Neuron (in vitro differentiated cells): ENCODE data around the gene MYMX.
"Not testable (repeated sequence)": the region's sequence is repeated elsewhere in the genome, so short reads cannot be mapped to it uniquely, and the experiment has no call there.

Experiments
- H2AFZ ChIP-seq: one replicate; pipeline ENCODE4 v1.6.1; 2013; ENCODE audit warnings: low read depth, mild to moderate bottlenecking, inconsistent platforms, low read length, moderate library complexity
- H3K27me3 ChIP-seq: one replicate; pipeline ENCODE4 v1.6.1; 2013; ENCODE audit warnings: low read length; ENCODE audit not compliant: insufficient read depth
- H3K36me3 ChIP-seq: one replicate; pipeline ENCODE4 v1.6.1; 2013; ENCODE audit warnings: low read length; ENCODE audit not compliant: insufficient read depth
- H3K4me1 ChIP-seq: one replicate; pipeline ENCODE4 v1.6.1; 2013; ENCODE audit warnings: low read length; ENCODE audit not compliant: insufficient read depth
- H3K4me3 ChIP-seq: 2 replicates; pipeline ENCODE4 v1.5.1; 2013; ENCODE audit warnings: mild to moderate bottlenecking, low read length, moderate library complexity
- H3K9me3 ChIP-seq: one replicate; pipeline ENCODE4 v1.6.1; 2013; ENCODE audit warnings: low read length

Gene MYMX

GRCh38 chr6:44225579-44226325, 9.0 kb downstream of the MYMX start:
- Histone ChIP-seq H3K36me3 (peaks cover 16% of the 10 kb centered on the region), H3K4me1 (peaks cover 44% of the 10 kb centered on the region), H3K9me3 (no peaks in the 10 kb centered on the region), H2AFZ (no peak overlapping the region), H3K4me3 (no peak overlapping the region), H3K27me3 (no peaks in the 10 kb centered on the region)

- Histone ChIP-seq H3K9me3 (no peaks in the 10 kb centered on the region), H2AFZ (no peak overlapping the region), H3K27me3 (no peaks in the 10 kb centered on the region), H3K4me1 (peaks cover 43% of the 10 kb centered on the region), H3K4me3 (no peak overlapping the region), H3K36me3 (peaks cover 19% of the 10 kb centered on the region)
These were observed 9.8 kb downstream of the MYMX start for GRCh38 chr6:44226368-44227147.

GRCh38 chr6:44227148-44227793, 10.5 kb downstream of the MYMX start:
- Histone ChIP-seq H3K36me3 (peaks cover 26% of the 10 kb centered on the region), H3K9me3 (no peaks in the 10 kb centered on the region), H3K4me3 (no peak overlapping the region), H3K27me3 (no peaks in the 10 kb centered on the region), H3K4me1 (peaks cover 38% of the 10 kb centered on the region), H2AFZ (no peak overlapping the region)

- H3K4me3 ChIP-seq, result no peak overlapping the region
- H3K27me3 ChIP-seq, result no peaks in the 10 kb centered on the region
- H3K36me3 ChIP-seq, result peaks cover 29% of the 10 kb centered on the region
- no peak overlapping the region for H2AFZ ChIP-seq
- H3K9me3 ChIP-seq, result no peaks in the 10 kb centered on the region
- H3K4me1 ChIP-seq, result peaks cover 31% of the 10 kb centered on the region
These were observed 11.3 kb downstream of the MYMX start for GRCh38 chr6:44228031-44228430.

GRCh38 chr6:44228433-44228832, 11.7 kb downstream of the MYMX start:
- Histone ChIP-seq H3K4me1 (peaks cover 29% of the 10 kb centered on the region), H3K27me3 (no peaks in the 10 kb centered on the region), H2AFZ (no peak overlapping the region), H3K36me3 (peaks cover 29% of the 10 kb centered on the region), H3K9me3 (no peaks in the 10 kb centered on the region), H3K4me3 (no peak overlapping the region)

GRCh38 chr6:44228836-44229235, 12.1 kb downstream of the MYMX start:
- no peak overlapping the region for H2AFZ ChIP-seq
- no peaks in the 10 kb centered on the region for H3K27me3 ChIP-seq
- no peaks in the 10 kb centered on the region for H3K9me3 ChIP-seq
- H3K4me1 ChIP-seq, result peaks cover 29% of the 10 kb centered on the region
- H3K36me3 ChIP-seq, result peaks cover 29% of the 10 kb centered on the region
- no peak overlapping the region for H3K4me3 ChIP-seq

GRCh38 chr6:44229376-44230033, 12.8 kb downstream of the MYMX start:
- Histone ChIP-seq H3K4me3 (no peak overlapping the region), H3K4me1 (peaks cover 24% of the 10 kb centered on the region), H3K9me3 (no peaks in the 10 kb centered on the region), H2AFZ (no peak overlapping the region), H3K36me3 (peaks cover 29% of the 10 kb centered on the region), H3K27me3 (no peaks in the 10 kb centered on the region)

- Histone ChIP-seq H3K9me3 (no peaks in the 10 kb centered on the region), H2AFZ (no peak overlapping the region), H3K27me3 (no peaks in the 10 kb centered on the region), H3K4me3 (no peak overlapping the region), H3K36me3 (peaks cover 29% of the 10 kb centered on the region), H3K4me1 (peaks cover 22% of the 10 kb centered on the region)
These were observed 13.4 kb downstream of the MYMX start for GRCh38 chr6:44230034-44230675.

- H3K4me1 ChIP-seq, result peaks cover 14% of the 10 kb centered on the region
- H3K27me3 ChIP-seq, H3K9me3 ChIP-seq, H2AFZ ChIP-seq, H3K4me3 ChIP-seq: not testable (repeated sequence)
- H3K36me3 ChIP-seq, result peaks cover 29% of the 10 kb centered on the region
These were observed 14.7 kb downstream of the MYMX start for GRCh38 chr6:44231426-44231825.

GRCh38 chr6:44232676-44233566, 16.2 kb downstream of the MYMX start:
- Histone ChIP-seq H3K27me3 (no peaks in the 10 kb centered on the region), H3K36me3 (peaks cover 29% of the 10 kb centered on the region), H3K4me1 (peaks cover 12% of the 10 kb centered on the region), H3K4me3 (no peak overlapping the region), H3K9me3 (no peaks in the 10 kb centered on the region), H2AFZ (no peak overlapping the region)

- H3K4me1 ChIP-seq, result peaks cover 14% of the 10 kb centered on the region
- H3K4me3 ChIP-seq, result no peak overlapping the region
- H3K27me3 ChIP-seq, result no peaks in the 10 kb centered on the region
- peaks cover 29% of the 10 kb centered on the region for H3K36me3 ChIP-seq
- no peaks in the 10 kb centered on the region for H3K9me3 ChIP-seq
- no peak overlapping the region for H2AFZ ChIP-seq
These were observed 16.9 kb downstream of the MYMX start for GRCh38 chr6:44233567-44234100.
